Measurements from ENCODE around the gene TMEM126A.
"Not testable (repeated sequence)": the region's sequence is repeated elsewhere in the genome, so short reads cannot be mapped to it uniquely, and the experiment has no call there.

TMEM126A gene

GRCh38 chr11:85656777-85657176 is 9.0 kb downstream of the TMEM126A start:
- DNase-seq (ENCODE audit: low read depth in 1 of 2, low spot score in 1 of 2), result no peak

- no peak for DNase-seq (ENCODE audit: low read depth in 1 of 2, low spot score in 1 of 2)
These were observed 10.4 kb downstream of the TMEM126A start for GRCh38 chr11:85658180-85658579.

- DNase-seq (ENCODE audit: low read depth in 1 of 2, low spot score in 1 of 2), result no peak
These were observed 14.4 kb downstream of the TMEM126A start for GRCh38 chr11:85661972-85662664.

- no peak for DNase-seq (ENCODE audit: low read depth in 1 of 2, low spot score in 1 of 2)
These were observed 15.4 kb downstream of the TMEM126A start for GRCh38 chr11:85663080-85663752.

GRCh38 chr11:85663753-85664614 is 16.2 kb downstream of the TMEM126A start:
- DNase-seq (ENCODE audit: low read depth in 1 of 2, low spot score in 1 of 2), result peak; percentile 77 to 78

- DNase-seq (ENCODE audit: low read depth in 1 of 2, low spot score in 1 of 2), result peak; percentile 86 to 91
These were observed 17.1 kb downstream of the TMEM126A start, which contains the start of gene CREBZF for GRCh38 chr11:85664615-85665481. CREBZF (minus strand) TSS chr11:85665129; CDS start chr11:85664875, 254 bp downstream.

GRCh38 chr11:85665733-85666132 is 18.0 kb downstream of the TMEM126A start:
- DNase-seq (ENCODE audit: low read depth in 1 of 2, low spot score in 1 of 2), result no peak

- DNase-seq (ENCODE audit: low read depth in 1 of 2, low spot score in 1 of 2), result no peak
These were observed 18.9 kb downstream of the TMEM126A start for GRCh38 chr11:85666687-85667086.

GRCh38 chr11:85668157-85668556 is 20.4 kb downstream of the TMEM126A start:
- DNase-seq (ENCODE audit: low read depth in 1 of 2, low spot score in 1 of 2), result no peak

- DNase-seq (ENCODE audit: low read depth in 1 of 2, low spot score in 1 of 2), result not testable (repeated sequence)
These were observed 23.3 kb downstream of the TMEM126A start for GRCh38 chr11:85670949-85671663.

GRCh38 chr11:85672105-85672902 is 24.5 kb downstream of the TMEM126A start:
- DNase-seq (ENCODE audit: low read depth in 1 of 2, low spot score in 1 of 2), result no peak

- no peak for DNase-seq (ENCODE audit: low read depth in 1 of 2, low spot score in 1 of 2)
These were observed 25.6 kb downstream of the TMEM126A start for GRCh38 chr11:85673393-85673792.

- DNase-seq (ENCODE audit: low read depth in 1 of 2, low spot score in 1 of 2), result no peak
These were observed 31.8 kb downstream of the TMEM126A start for GRCh38 chr11:85679576-85679975.

GRCh38 chr11:85680897-85681296 is 33.1 kb downstream of the TMEM126A start:
- no peak for DNase-seq (ENCODE audit: low read depth in 1 of 2, low spot score in 1 of 2)

GRCh38 chr11:85682330-85683305 is 34.9 kb downstream of the TMEM126A start:
- peak; percentile 16 to 54 for DNase-seq (ENCODE audit: low read depth in 1 of 2, low spot score in 1 of 2)

GRCh38 chr11:85685125-85685819 is 37.5 kb downstream of the TMEM126A start:
- DNase-seq (ENCODE audit: low read depth in 1 of 2, low spot score in 1 of 2), result no peak

GRCh38 chr11:85685820-85686459 is 38.2 kb downstream of the TMEM126A start, which contains the start of gene CCDC89:
CCDC89 (minus strand) TSS chr11:85686195; CDS start chr11:85686130, 65 bp downstream.
- no peak for DNase-seq (ENCODE audit: low read depth in 1 of 2, low spot score in 1 of 2)

Measured in stimulated activated CD4-positive, alpha-beta T cell treated with anti-CD3 and anti-CD28 coated beads, Interleukin-15, amount 100 ng/mL, for 1 hour (primary cell).